Epithelial cell of proximal tubule (primary cell): Measurements from ENCODE around the gene RNF214. TPM values are rescaled to one million over a fixed set of nuclear protein-coding genes. Genes with fewer than 3 reads are reported as not detected.

Experiments used
- DNase-seq: peaks from one replicate; pipeline ENCODE4 v3.0.0-alpha.2; 2011; ENCODE audit warnings: low read depth
- H3K4me3 ChIP-seq: 2 replicates; pipeline ENCODE4 v1.5.1; 2011; ENCODE audit warnings: low read depth, mild to moderate bottlenecking, low read length
- CTCF ChIP-seq: conservative IDR thresholded peaks from 2 replicates; pipeline ENCODE4 v1.5.1; 2012; ENCODE audit warnings: low read depth, mild to moderate bottlenecking, low read length
- total RNA-seq: library from RNA; depleted of rRNA; stranded (reverse); fragments of >200 nt; gene quantifications from 2 replicates; pipeline ENCODE4 v1.2.3, GENCODE V29; 2015

Gene RNF214
- total RNA-seq, 1 donor from 2014 or later, result 9.7 TPM

GRCh38 chr11:117335399-117335798 lies 102.9 kb downstream of the RNF214 start:
- DNase-seq, result no peak
- H3K4me3 ChIP-seq, result no peak overlapping the region
- no peak for TF ChIP-seq CTCF

Other genes with a start within 250 kb of the RNF214 start
- gene SIK3, start 134.2 kb upstream of the RNF214 start, total RNA-seq, result 13.6 and 17.6 TPM in 2 replicates
- gene PAFAH1B2, start 88.4 kb upstream of the RNF214 start, total RNA-seq, result 95.4 and 103 TPM in 2 replicates
- gene SIDT2, start 53.9 kb upstream of the RNF214 start, total RNA-seq, result 7.1 and 12.2 TPM in 2 replicates
- gene TAGLN, start 33.3 kb upstream of the RNF214 start, total RNA-seq, result 470 and 583 TPM in 2 replicates
- gene PCSK7, start 598 bp upstream of the RNF214 start, total RNA-seq, result 19.6 and 29.6 TPM in 2 replicates
- 1.7 and 6.6 TPM in 2 replicates for gene BACE1-AS, start 58.7 kb downstream of the RNF214 start, total RNA-seq
- gene BACE1, start 83.6 kb downstream of the RNF214 start, total RNA-seq, result 8.7 and 8.9 TPM in 2 replicates
- 20.0 and 20.2 TPM in 2 replicates for gene CEP164, start 95.2 kb downstream of the RNF214 start, total RNA-seq